Measurements from ENCODE around the gene ATG2A.

ATG2A gene

GRCh38 chr11:64887757-64888405, 29.1 kb downstream of the ATG2A start:
- TF ChIP-seq, protein P1, sequence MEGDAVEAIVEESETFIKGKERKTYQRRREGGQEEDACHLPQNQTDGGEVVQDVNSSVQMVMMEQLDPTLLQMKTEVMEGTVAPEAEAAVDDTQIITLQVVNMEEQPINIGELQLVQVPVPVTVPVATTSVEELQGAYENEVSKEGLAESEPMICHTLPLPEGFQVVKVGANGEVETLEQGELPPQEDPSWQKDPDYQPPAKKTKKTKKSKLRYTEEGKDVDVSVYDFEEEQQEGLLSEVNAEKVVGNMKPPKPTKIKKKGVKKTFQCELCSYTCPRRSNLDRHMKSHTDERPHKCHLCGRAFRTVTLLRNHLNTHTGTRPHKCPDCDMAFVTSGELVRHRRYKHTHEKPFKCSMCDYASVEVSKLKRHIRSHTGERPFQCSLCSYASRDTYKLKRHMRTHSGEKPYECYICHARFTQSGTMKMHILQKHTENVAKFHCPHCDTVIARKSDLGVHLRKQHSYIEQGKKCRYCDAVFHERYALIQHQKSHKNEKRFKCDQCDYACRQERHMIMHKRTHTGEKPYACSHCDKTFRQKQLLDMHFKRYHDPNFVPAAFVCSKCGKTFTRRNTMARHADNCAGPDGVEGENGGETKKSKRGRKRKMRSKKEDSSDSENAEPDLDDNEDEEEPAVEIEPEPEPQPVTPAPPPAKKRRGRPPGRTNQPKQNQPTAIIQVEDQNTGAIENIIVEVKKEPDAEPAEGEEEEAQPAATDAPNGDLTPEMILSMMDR (IDR thresholded peaks at IDR 0.05; ENCODE audit: borderline replicate concordance, insufficient read depth, low read depth, low read length): peak; percentile 97

GRCh38 chr11:64887234-64887756, 29.7 kb downstream of the ATG2A start:
- TF ChIP-seq, protein P1 (IDR thresholded peaks at IDR 0.05; ENCODE audit: borderline replicate concordance, insufficient read depth, low read depth, low read length): peak; percentile 5; the same call in 1 of the 2 replicates
- no peak overlapping the region for H3K4me3 ChIP-seq (ENCODE audit: low read depth, low read length)

More at GRCh38 chr11:64887757-64888405, 29.1 kb downstream of the ATG2A start:
- H3K4me3 ChIP-seq (ENCODE audit: low read depth, low read length): peak overlapping the region; percentile 30

GRCh38 chr11:64885367-64886286, 31.4 kb downstream of the ATG2A start:
- H3K4me3 ChIP-seq (ENCODE audit: low read depth, low read length): no peak overlapping the region
- TF ChIP-seq, protein P1 (IDR thresholded peaks at IDR 0.05; ENCODE audit: borderline replicate concordance, insufficient read depth, low read depth, low read length): no peak

GRCh38 chr11:64884019-64884418, 33.0 kb downstream of the ATG2A start:
- H3K4me3 ChIP-seq (ENCODE audit: low read depth, low read length): no peak overlapping the region
- TF ChIP-seq, protein P1 (IDR thresholded peaks at IDR 0.05; ENCODE audit: borderline replicate concordance, insufficient read depth, low read depth, low read length): no peak

- no peak overlapping the region for H3K4me3 ChIP-seq (ENCODE audit: low read depth, low read length)
- TF ChIP-seq, protein P1 (IDR thresholded peaks at IDR 0.05; ENCODE audit: borderline replicate concordance, insufficient read depth, low read depth, low read length): no peak
These were observed 33.4 kb downstream of the ATG2A start for GRCh38 chr11:64883575-64883974.

DNA sequence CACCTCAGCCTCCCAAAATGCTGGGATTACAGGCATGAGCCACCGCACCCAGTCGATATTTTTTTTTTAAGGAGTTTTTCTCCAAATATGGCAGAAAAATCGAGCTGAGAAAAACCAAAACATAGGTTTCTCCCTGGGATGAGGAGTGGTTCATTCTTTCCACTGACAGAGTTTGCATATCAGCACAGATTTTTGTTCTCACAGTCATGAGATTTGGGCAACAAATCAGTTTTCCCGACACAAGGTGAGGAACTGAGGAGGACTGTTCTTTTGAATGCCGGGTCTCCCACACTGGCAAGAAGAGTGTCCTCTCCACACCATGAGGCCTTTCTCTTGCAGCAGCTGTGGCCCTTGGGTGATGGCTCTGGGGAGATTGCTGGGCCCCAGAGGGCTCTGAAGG, 34.8 kb downstream of the ATG2A start:
- TF ChIP-seq, protein P1 (IDR thresholded peaks at IDR 0.05; ENCODE audit: borderline replicate concordance, insufficient read depth, low read depth, low read length): no peak
- H3K4me3 ChIP-seq (ENCODE audit: low read depth, low read length): no peak overlapping the region

Data from GM12875 (cell line).